COLO668 (cell line): ENCODE data around the gene CFAP221.

Experiments used
- DNase-seq: peaks from one replicate; lab custom pipeline; 2025; ENCODE audit not compliant: unreplicated experiment; lab: John Stamatoyannopoulos, UW

CFAP221 gene

GRCh38 chr2:119674711-119675500, 130.7 kb downstream of the CFAP221 start:
- no peak for DNase-seq

DNA sequence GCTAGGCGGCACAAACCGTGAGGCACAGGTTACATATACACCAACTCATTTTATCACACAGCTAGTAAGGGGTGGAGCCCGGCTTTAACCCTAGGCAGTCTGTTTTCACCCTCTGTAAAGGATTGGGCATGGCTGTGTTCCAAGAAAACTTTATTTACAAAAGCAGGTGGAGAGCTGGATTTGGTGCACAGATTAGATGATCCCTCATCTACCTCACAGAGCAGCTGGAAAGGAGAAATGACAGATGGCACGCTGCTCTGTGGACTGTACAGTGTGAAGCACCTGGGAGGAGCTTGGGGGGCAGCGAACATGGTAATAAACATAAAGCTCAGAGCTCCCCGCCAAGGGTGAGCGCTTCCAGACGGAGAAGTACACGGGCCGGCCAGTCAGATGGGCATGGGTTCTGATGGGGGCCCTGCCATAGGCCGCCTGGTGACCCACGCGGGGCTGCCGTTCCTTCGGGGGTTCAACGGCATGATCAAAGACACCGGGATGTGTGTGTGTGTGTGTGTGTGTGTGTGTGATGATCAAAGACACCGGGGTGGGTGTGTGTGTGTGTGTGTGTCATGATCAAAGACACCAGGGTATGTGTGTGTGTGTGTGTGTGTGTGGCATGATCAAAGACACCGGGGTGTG, 133.9 kb downstream of the CFAP221 start:
- peak; percentile 88 for DNase-seq

DNA sequence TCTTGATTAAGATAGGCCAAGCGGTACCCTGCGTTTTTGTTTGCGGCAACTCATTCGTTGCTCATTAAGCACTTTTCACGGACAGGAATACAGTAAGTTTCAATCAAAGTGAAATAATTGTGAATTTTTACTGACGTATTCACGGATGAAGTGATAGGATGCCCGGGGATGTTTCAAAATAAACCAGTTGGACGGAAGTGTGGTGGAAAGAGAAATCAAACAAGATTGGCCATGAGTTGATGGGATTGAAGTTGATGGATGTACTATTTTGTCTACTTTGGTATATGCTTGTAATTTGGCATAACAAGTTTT, 135.2 kb downstream of the CFAP221 start:
- no peak for DNase-seq

GRCh38 chr2:119679846-119680245, 135.6 kb downstream of the CFAP221 start:
- no peak for DNase-seq

- no peak for DNase-seq
Measured at GRCh38 chr2:119680457-119681202, 136.4 kb downstream of the CFAP221 start.

DNA sequence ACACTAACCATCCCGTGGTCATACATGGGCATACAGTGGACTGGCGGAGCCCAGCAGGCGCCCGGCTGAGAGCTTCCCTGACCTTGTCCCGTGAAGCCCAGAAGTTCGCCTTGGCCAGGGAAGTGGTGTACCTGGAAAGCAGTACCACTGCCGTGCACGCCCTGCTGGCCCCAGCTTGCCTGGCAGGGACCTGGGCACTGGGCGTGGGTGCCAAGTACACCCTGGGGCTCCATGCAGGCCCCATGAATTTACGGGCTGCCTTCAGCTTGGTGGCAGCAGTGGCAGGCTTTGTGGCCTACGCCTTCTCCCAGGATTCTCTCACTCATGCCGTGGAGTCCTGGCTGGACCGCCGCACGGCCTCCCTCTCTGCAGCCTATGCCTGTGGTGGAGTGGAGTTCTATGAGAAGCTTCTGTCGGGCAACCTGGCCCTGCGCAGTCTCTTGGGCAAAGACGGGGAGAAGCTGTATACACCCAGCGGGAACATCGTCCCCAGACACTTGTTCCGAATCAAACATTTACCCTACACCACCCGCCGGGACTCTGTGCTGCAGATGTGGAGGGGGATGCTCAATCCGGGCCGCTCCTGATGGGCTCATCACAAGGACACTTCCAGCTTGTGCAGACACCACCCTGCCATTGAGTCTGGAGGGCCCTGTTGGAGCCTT, 137.1 kb downstream of the CFAP221 start:
- DNase-seq, result no peak

GRCh38 chr2:119681868-119682220, 137.6 kb downstream of the CFAP221 start:
- no peak for DNase-seq

DNA sequence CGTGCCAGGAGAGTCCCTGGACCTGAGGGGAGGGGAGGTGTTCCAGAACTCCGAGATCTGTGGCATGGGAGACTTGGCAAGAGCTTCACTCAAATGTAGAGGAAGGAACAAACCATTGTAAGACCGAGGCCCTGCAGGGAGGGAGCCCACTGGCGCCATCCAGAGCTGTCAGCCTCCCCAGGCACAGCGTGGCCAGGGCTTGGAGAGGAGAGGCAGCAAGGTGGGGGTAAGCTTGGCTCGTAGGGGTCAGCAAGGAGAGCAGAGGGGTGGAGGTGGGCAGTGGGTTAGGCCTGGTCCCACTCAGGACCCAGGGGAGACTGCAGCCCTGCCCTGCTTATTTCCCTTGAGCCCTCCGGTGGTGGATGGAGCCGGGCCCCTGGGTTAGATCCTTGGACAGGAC, 138.3 kb downstream of the CFAP221 start:
- no peak for DNase-seq

GRCh38 chr2:119683074-119683712, 138.9 kb downstream of the CFAP221 start:
- no peak for DNase-seq

GRCh38 chr2:119683713-119684443, 139.6 kb downstream of the CFAP221 start:
- no peak for DNase-seq

GRCh38 chr2:119684518-119684917, 140.3 kb downstream of the CFAP221 start:
- DNase-seq, result no peak

DNA sequence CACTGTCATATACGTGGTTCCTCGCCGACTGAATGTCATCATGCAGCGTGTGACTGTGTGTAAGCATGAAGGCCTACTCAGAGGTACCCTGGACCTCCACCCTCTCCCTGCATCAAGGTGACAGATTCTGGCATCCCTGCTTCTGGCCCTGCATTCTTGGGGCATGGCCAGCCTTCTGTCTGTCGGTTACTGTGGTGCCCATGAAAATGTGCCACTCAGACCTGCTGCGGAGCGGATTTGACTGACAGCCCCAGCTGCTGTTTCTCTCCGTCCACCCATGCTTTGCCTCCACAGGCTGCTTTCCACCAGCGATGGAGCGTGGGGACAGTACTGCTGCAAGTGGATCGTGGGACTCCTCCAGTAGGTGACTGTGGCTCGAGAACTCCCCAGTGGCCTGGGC, 144.4 kb downstream of the CFAP221 start:
- DNase-seq, result no peak

- no peak for DNase-seq
Measured at GRCh38 chr2:119689218-119689617, 145.0 kb downstream of the CFAP221 start.

- DNase-seq, result no peak
Measured at GRCh38 chr2:119691189-119691588, 146.9 kb downstream of the CFAP221 start.

DNA sequence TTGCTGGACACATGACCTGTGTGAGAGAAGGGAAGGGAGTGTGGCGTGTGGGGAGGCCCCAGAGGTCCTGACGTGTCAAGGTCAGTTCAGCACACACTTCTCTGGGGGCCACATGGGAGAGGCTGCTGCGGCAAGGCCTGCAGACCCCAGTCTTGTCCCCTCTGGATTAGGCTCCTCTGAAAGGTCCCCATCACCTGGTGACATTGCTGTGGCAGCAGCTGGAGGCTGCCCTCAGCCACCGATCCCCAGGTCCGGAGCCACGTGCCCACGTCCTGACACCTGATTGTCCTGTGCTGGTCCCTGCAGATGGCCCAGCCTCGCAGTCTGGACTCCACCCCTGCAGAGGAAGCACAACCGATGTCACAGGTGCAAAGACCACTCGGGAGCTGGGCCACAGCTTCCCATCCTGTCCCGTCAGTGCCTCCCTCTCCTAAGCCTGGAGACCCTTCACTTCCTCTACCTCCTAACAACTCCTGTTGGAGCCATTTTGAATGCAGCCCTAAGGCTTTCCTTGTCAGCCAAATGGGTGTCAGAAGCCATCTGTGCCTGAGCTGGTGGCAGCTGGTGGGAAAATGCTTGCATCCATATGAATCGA, 147.5 kb downstream of the CFAP221 start:
- no peak for DNase-seq

GRCh38 chr2:119692310-119692709, 148.1 kb downstream of the CFAP221 start:
- no peak for DNase-seq

DNA sequence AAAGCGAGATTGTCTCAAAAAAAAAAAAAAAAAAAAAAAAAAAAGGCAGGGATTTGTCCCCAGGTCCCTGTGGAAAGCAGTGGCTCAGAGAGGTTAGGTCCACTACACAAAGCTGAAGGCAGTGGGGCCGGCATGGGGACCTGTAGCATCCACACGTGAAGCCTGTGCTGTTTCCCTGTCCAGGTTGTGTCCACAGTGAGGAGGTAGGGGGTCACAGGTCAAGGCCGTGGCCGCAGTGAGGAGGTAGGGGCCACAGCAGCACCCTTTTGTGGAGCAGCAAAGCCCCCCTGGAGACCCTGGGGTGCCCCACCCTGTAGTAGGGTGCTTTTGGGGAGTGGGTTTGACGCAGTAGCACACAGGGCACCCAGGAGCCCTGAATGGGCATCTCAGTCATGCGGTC, 148.7 kb downstream of the CFAP221 start:
- no peak for DNase-seq

- no peak for DNase-seq
Measured at GRCh38 chr2:119693567-119693966, 149.3 kb downstream of the CFAP221 start.

- DNase-seq, result no peak
Measured at GRCh38 chr2:119693967-119694366, 149.7 kb downstream of the CFAP221 start.

- no peak for DNase-seq
Measured at GRCh38 chr2:119694470-119694844, 150.2 kb downstream of the CFAP221 start.
